B cell (primary cell): ENCODE data around the gene CYP2S1. TPM values are rescaled to one million over a fixed set of nuclear protein-coding genes. Genes with fewer than 3 reads are reported as not detected.

ENCODE experiments used
- ATAC-seq: fragments of 200-7000 bp; cut with Tn5 transposase; one replicate; pipeline ENCODE4 v1.10.0; 2021; ENCODE audit warnings: low read depth, mild to moderate bottlenecking, moderate number of reproducible peaks, moderate library complexity
- CTCF ChIA-PET: fragments of 350-600 bp; sonication (Branson Sonifier 250); formaldehyde crosslinking; loops from one replicate; lab custom pipeline; 2021; ENCODE audit warnings: antibody characterized with exemption, inconsistent platforms; lab: Charles Lee
- POLR2A ChIA-PET: fragments of 350-600 bp; sonication (Branson Sonifier 250); formaldehyde crosslinking; loops from one replicate; lab custom pipeline; 2021; ENCODE audit warnings: antibody characterized with exemption; lab: Charles Lee
- DNase-seq: peaks from one replicate; pipeline ENCODE4 v3.0.0; 2013
- H2AFZ ChIP-seq: 2 replicates; pipeline ENCODE4 v1.6.1; 2012; ENCODE audit warnings: mild to moderate bottlenecking, low read depth, low read length; ENCODE audit not compliant: insufficient read depth, poor library complexity, severe bottlenecking
- H3K27ac ChIP-seq, 2 donors: 1 replicate in 1 of 2; 2 replicates in 1 of 2; pipeline ENCODE4 v1.5.1; 2012 to 2013; ENCODE audit warnings: low read length in 2 of 2, mild to moderate bottlenecking in 2 of 2, moderate library complexity in 1 of 2
- H3K27me3 ChIP-seq, 4 experiments: fragments of 200-600 bp in 1 of 4; sonication (generic) in 1 of 4; replicated peaks in 1 of 4; 1 replicate in 2 of 4; 2 replicates in 2 of 4; pipeline versions ENCODE4 v1.6.1 to v1.7.0; 2013 to 2016; ENCODE audit warnings: low read length in 3 of 4, mild to moderate bottlenecking in 2 of 4, mixed read lengths in 1 of 4, moderate library complexity in 1 of 4; ENCODE audit not compliant: insufficient read depth in 4 of 4, control insufficient read depth in 3 of 4; ENCODE audit errors: control extremely low read depth in 1 of 4
- H3K36me3 ChIP-seq, 2 experiments: replicated peaks in 1 of 2; 1 replicate in 1 of 2; 2 replicates in 1 of 2; pipeline versions ENCODE4 v1.6.1 to v1.7.1; 2013; ENCODE audit warnings: low read length in 1 of 2; ENCODE audit not compliant: insufficient read depth in 2 of 2, control insufficient read depth in 1 of 2; ENCODE audit errors: control extremely low read depth in 1 of 2, extremely low read depth in 1 of 2
- H3K4me1 ChIP-seq, 2 donors: fragments of 200-600 bp in 1 of 2; sonication (generic) in 1 of 2; 1 replicate in 1 of 2; 2 replicates in 1 of 2; pipeline versions ENCODE4 v1.5.1 to v1.6.1; 2013 to 2017; ENCODE audit warnings: low read length in 2 of 2; ENCODE audit not compliant: control insufficient read depth in 2 of 2, insufficient read depth in 2 of 2
- H3K4me2 ChIP-seq: replicated peaks from 2 replicates; pipeline ENCODE3; 2012; ENCODE audit warnings: mild to moderate bottlenecking, low read depth, low read length; ENCODE audit not compliant: poor library complexity, severe bottlenecking
- H3K4me3 ChIP-seq, 5 experiments: fragments of 200-600 bp in 1 of 5; sonication (generic) in 1 of 5; 1 replicate in 3 of 5; 2 replicates in 2 of 5; pipeline versions ENCODE4 v1.5.1 to v1.7.0; 2011 to 2016; ENCODE audit warnings: low read length in 4 of 5, mild to moderate bottlenecking in 4 of 5, low read depth in 2 of 5, control low read depth in 1 of 5, moderate library complexity in 1 of 5; ENCODE audit not compliant: insufficient read depth in 1 of 5; ENCODE audit errors: control extremely low read depth in 1 of 5, extremely low read depth in 1 of 5
- H3K79me2 ChIP-seq: fragments of 200-600 bp; sonication (generic); one replicate; pipeline ENCODE4 v1.6.0; 2016; ENCODE audit warnings: low read length; ENCODE audit not compliant: control insufficient read depth, insufficient read depth
- H3K9ac ChIP-seq: fragments of 200-600 bp; sonication (generic); 2 replicates; pipeline ENCODE4 v1.6.1; 2017; ENCODE audit warnings: mild to moderate bottlenecking, low read length, moderate library complexity
- H3K9me3 ChIP-seq, 3 donors: one replicate each; pipeline versions ENCODE4 v1.6.1 to v1.7.1; 2013; ENCODE audit warnings: low read length in 2 of 3; ENCODE audit not compliant: control insufficient read depth in 2 of 3, insufficient read depth in 1 of 3; ENCODE audit errors: control extremely low read depth in 1 of 3
- H4K20me1 ChIP-seq: 2 replicates; pipeline ENCODE4 v1.6.0; 2012; ENCODE audit warnings: mild to moderate bottlenecking, low read length; ENCODE audit not compliant: insufficient read depth, control insufficient read depth, poor library complexity, severe bottlenecking
- H3K27ac Mint-ChIP-seq: one replicate; pipeline ENCODE4 v1.8.0; 2021; ENCODE audit warnings: mixed read lengths
- H3K27me3 Mint-ChIP-seq: one replicate; pipeline ENCODE4 v1.8.0; 2021; ENCODE audit warnings: mixed read lengths
- H3K4me1 Mint-ChIP-seq: one replicate; pipeline ENCODE4 v1.8.0; 2021; ENCODE audit warnings: mixed read lengths
- H3K4me3 Mint-ChIP-seq: one replicate; pipeline ENCODE4 v1.8.0; 2021; ENCODE audit warnings: mixed read lengths
- H3K9me3 Mint-ChIP-seq: one replicate; pipeline ENCODE4 v1.8.0; 2022; ENCODE audit warnings: mixed read lengths; ENCODE audit not compliant: insufficient read depth
- EZH2 ChIP-seq: IDR thresholded peaks from 2 replicates; pipeline ENCODE4 v1.6.1; 2012; ENCODE audit warnings: borderline replicate concordance, low read depth, mild to moderate bottlenecking, moderate library complexity, low read length; ENCODE audit not compliant: insufficient read depth, poor library complexity, severe bottlenecking
- WGBS: methylation state at CpG from one replicate; pipeline ENCODE4 v1.1.5; 2013; ENCODE audit warnings: missing lambda C conversion rate; ENCODE audit not compliant: insufficient coverage; 5-methylcytosine and 5-hydroxymethylcytosine counted together
- intact Hi-C: fragments of 100-400 bp; cut with micrococcal nuclease; formaldehyde crosslinking; loops from one replicate; pipeline ENCODE4 v1.10.0; 2022
- polyA plus RNA-seq: library from polyadenylated mRNA; depleted of rRNA; stranded (reverse); fragments of >200 nt; gene quantifications from 2 replicates; pipeline ENCODE4 v1.2.3, GENCODE V29; 2012
- total RNA-seq, 2 donors: library from RNA; stranded (reverse); fragments of 120-200 nt in 1 of 2; gene quantifications; 1 replicate in 1 of 2; 2 replicates in 1 of 2; pipeline versions ENCODE4 v1.2.3 to v1.2.4, GENCODE V29; 2013 to 2022
- TF ChIP-seq, protein P1 (sequence below): fragments of 200-600 bp; IDR thresholded peaks from one replicate; pipeline ENCODE4 v1.8.0; 2022; ENCODE audit warnings: antibody characterized with exemption, mild to moderate bottlenecking

The CYP2S1 gene
- total and polyA plus RNA-seq, 2 donors (not counting 1 experiment from before 2014, with no cell fraction given) = 0.09 TPM; not detected in 1

DNA sequence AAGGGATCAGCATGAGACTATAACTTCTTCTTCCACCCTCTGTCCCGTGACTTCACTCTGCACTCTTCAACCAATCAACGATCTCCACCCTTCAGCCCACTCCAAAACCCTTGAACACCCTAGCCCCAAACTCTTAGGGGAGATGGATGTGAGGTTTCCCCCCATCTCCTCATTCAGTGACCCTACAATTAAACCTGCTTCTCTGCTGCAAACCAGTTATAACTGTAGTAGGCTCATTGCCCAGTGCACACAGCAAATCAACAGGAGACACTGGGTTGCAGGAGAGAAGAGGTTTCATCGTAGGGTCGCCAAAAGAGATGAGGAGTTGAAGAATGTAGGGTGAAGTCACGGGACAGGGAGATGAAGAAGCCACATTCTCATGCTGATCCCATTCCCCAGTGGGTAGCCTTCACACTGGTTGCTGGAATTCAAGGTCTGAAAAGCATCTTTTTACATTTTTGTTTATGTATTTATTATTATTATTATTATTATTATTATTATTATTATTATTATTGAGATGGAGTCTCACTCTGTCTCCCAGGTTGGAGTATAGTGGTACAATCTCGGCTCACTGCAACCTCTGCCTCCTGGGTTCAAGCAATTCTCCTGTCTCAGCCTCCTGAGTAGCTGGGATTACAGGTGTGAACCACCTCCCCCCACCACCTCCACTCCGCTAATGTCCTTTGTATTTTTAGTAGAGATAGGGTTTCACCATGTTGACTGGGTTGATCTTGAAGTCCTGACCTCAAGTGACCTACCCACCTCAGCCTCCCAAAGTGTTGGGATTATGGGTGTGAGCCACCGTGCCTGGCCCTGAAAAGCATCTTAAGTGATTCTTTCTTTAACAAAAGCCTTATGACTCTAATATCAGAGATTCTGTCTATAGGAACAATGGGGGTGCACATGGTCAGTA lies 5.8 kb upstream of the CYP2S1 start:
- Histone ChIP-seq H3K79me2 (no peaks in the 10 kb centered on the region), H3K4me1 (no peaks in the 10 kb centered on the region), H3K4me3 (no peak overlapping the region), H3K27ac (no peak overlapping the region), H3K4me2 (no peak overlapping the region), H3K27me3 (peaks cover 0 to 11% (median 8%) of the 10 kb centered on the region in 4 experiments), H2AFZ (no peak overlapping the region), H3K36me3 (no peaks in the 10 kb centered on the region), H3K9ac (no peak overlapping the region), H4K20me1 (no peaks in the 10 kb centered on the region), H3K9me3 (no peaks in the 10 kb centered on the region)
- TF ChIP-seq, protein P1, sequence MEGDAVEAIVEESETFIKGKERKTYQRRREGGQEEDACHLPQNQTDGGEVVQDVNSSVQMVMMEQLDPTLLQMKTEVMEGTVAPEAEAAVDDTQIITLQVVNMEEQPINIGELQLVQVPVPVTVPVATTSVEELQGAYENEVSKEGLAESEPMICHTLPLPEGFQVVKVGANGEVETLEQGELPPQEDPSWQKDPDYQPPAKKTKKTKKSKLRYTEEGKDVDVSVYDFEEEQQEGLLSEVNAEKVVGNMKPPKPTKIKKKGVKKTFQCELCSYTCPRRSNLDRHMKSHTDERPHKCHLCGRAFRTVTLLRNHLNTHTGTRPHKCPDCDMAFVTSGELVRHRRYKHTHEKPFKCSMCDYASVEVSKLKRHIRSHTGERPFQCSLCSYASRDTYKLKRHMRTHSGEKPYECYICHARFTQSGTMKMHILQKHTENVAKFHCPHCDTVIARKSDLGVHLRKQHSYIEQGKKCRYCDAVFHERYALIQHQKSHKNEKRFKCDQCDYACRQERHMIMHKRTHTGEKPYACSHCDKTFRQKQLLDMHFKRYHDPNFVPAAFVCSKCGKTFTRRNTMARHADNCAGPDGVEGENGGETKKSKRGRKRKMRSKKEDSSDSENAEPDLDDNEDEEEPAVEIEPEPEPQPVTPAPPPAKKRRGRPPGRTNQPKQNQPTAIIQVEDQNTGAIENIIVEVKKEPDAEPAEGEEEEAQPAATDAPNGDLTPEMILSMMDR = no peak
- TF ChIP-seq EZH2 = no peak
- WGBS = no CpG with 5 or more reads among the region's 8 CpGs
- ChIA-PET POLR2A (no interaction called here), CTCF (no interaction called here)
- ATAC-seq = no peak
- no peak overlapping the region for H3K4me3 Mint-ChIP-seq
- intact Hi-C loops = no loop called here
- H3K27me3 Mint-ChIP-seq = peaks cover 33% of the 10 kb centered on the region
- no peak for DNase-seq
- H3K4me1 Mint-ChIP-seq = no peaks in the 10 kb centered on the region
- H3K9me3 Mint-ChIP-seq = no peaks in the 10 kb centered on the region
- H3K27ac Mint-ChIP-seq = no peak overlapping the region

DNA sequence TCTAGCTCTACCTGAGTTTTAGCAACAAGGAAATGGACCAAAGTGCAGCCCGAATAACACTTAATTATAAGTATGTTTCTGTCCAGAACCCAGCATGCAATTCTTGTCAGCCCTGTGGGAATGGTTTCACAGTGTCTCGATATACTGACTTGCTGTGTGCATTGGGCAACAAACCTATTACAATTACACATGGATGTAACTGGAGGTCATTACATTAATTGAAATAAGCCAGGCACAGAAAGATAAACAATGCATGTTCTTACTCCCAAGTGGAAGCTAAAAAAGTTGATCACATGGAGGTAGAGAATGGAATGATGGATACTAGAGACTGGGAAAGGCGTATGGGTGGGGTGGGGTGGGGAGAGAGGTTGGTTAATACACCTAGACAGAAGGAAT lies 5.1 kb upstream of the CYP2S1 start:
- Histone ChIP-seq H3K4me2 (no peak overlapping the region), H4K20me1 (no peaks in the 10 kb centered on the region), H3K9me3 (no peaks in the 10 kb centered on the region), H3K9ac (no peak overlapping the region), H3K27me3 (peaks cover 0 to 17% (median 14%) of the 10 kb centered on the region in 4 experiments), H3K27ac (no peak overlapping the region), H3K79me2 (no peaks in the 10 kb centered on the region), H3K36me3 (no peaks in the 10 kb centered on the region), H2AFZ (no peak overlapping the region), H3K4me3 (no peak overlapping the region), H3K4me1 (peaks cover 0 to 6% of the 10 kb centered on the region in 2 donors)
- no peak for DNase-seq
- CTCF ChIA-PET = no interaction called here
- 100% methylated on average over 1 of the region's 3 CpGs for WGBS
- no peaks in the 10 kb centered on the region for H3K9me3 Mint-ChIP-seq
- ATAC-seq = no peak
- peaks cover 5% of the 10 kb centered on the region for H3K4me1 Mint-ChIP-seq
- POLR2A ChIA-PET = no interaction called here
- no peak overlapping the region for H3K4me3 Mint-ChIP-seq
- H3K27me3 Mint-ChIP-seq = peaks cover 39% of the 10 kb centered on the region
- TF ChIP-seq EZH2 = no peak
- TF ChIP-seq, protein P1 = no peak
- intact Hi-C loops = no loop called here
- H3K27ac Mint-ChIP-seq = no peak overlapping the region
